ENCODE results near the gene IL18BP.

Gene IL18BP

GRCh38 chr11:72013765-72014711 lies 15.3 kb downstream of the IL18BP start:
- DNase-seq, result no peak

- no peak for DNase-seq
These were observed 16.1 kb downstream of the IL18BP start for GRCh38 chr11:72014761-72015320.

- no peak for DNase-seq
These were observed 16.9 kb downstream of the IL18BP start for GRCh38 chr11:72015511-72016061.

GRCh38 chr11:72018171-72018570 lies 19.5 kb downstream of the IL18BP start:
- DNase-seq, result no peak

- DNase-seq, result no peak
These were observed 24.6 kb downstream of the IL18BP start for GRCh38 chr11:72023335-72023734.

- no peak for DNase-seq
These were observed 25.5 kb downstream of the IL18BP start for GRCh38 chr11:72024069-72024754.

GRCh38 chr11:72026090-72026489 lies 27.4 kb downstream of the IL18BP start:
- no peak for DNase-seq

GRCh38 chr11:72030472-72031045 lies 31.9 kb downstream of the IL18BP start:
- DNase-seq, result no peak

- no peak for DNase-seq
These were observed 38.0 kb downstream of the IL18BP start for GRCh38 chr11:72036687-72037086.

- DNase-seq, result no peak
These were observed 39.0 kb downstream of the IL18BP start for GRCh38 chr11:72037554-72038311.

GRCh38 chr11:72038491-72038890 lies 39.8 kb downstream of the IL18BP start:
- DNase-seq, result no peak

GRCh38 chr11:72039031-72039855 lies 40.5 kb downstream of the IL18BP start:
- no peak for DNase-seq

- DNase-seq, result peak; percentile 24
These were observed 41.2 kb downstream of the IL18BP start for GRCh38 chr11:72039856-72040401.

- peak; percentile 81 for DNase-seq
These were observed 42.0 kb downstream of the IL18BP start for GRCh38 chr11:72040491-72041363.

GRCh38 chr11:72041364-72042063 lies 42.8 kb downstream of the IL18BP start:
- DNase-seq, result peak; percentile 48

GRCh38 chr11:72042064-72042745 lies 43.5 kb downstream of the IL18BP start:
- DNase-seq, result no peak

GRCh38 chr11:72045849-72046248 lies 47.1 kb downstream of the IL18BP start:
- no peak for DNase-seq

GRCh38 chr11:72048766-72049460 lies 50.2 kb downstream of the IL18BP start:
- DNase-seq, result no peak

All from CD4-positive, alpha-beta T cell treated with Interleukin-12 subunit alpha and Interleukin-12 subunit beta, for 1 hour (primary cell).